Endothelial cell (in vitro differentiated cells): ENCODE results near the gene GID4. TPM values are rescaled to one million over a fixed set of nuclear protein-coding genes. Genes with fewer than 3 reads are reported as not detected.

ENCODE experiments used
- DNase-seq: peaks from one replicate; pipeline ENCODE4 v3.0.0; 2021; ENCODE audit warnings: low spot score
- H3K27ac Mint-ChIP-seq: one replicate; pipeline ENCODE4 v1.8.0; 2021; ENCODE audit warnings: mixed read lengths, inconsistent platforms; ENCODE audit not compliant: unreplicated experiment
- H3K27me3 Mint-ChIP-seq: one replicate; pipeline ENCODE4 v1.8.0; 2021; ENCODE audit warnings: mild to moderate bottlenecking, moderate library complexity, mixed read lengths, inconsistent platforms; ENCODE audit not compliant: unreplicated experiment
- H3K36me3 Mint-ChIP-seq: one replicate; pipeline ENCODE4 v1.8.0; 2021; ENCODE audit warnings: mild to moderate bottlenecking, low read depth, mixed read lengths, inconsistent platforms; ENCODE audit not compliant: unreplicated experiment
- H3K4me1 Mint-ChIP-seq: one replicate; pipeline ENCODE4 v1.8.0; 2021; ENCODE audit warnings: mild to moderate bottlenecking, mixed read lengths, inconsistent platforms; ENCODE audit not compliant: unreplicated experiment
- H3K4me3 Mint-ChIP-seq: one replicate; pipeline ENCODE4 v1.8.0; 2021; ENCODE audit warnings: mild to moderate bottlenecking, mixed read lengths, inconsistent platforms; ENCODE audit not compliant: unreplicated experiment
- H3K9me3 Mint-ChIP-seq: one replicate; pipeline ENCODE4 v1.8.0; 2021; ENCODE audit warnings: mixed read lengths, inconsistent platforms; ENCODE audit not compliant: unreplicated experiment
- CTCF ChIP-seq: fragments of 200-600 bp; sonication (generic); IDR thresholded peaks from one replicate; pipeline ENCODE4 v1.5.0; 2021; ENCODE audit warnings: antibody characterized with exemption; ENCODE audit not compliant: unreplicated experiment
- total RNA-seq: library from RNA; stranded (reverse); fragmentation: NEBNext Ultra II Directional; extraction: Animal tissue kit (Norgen Biotek cat#: 25700); gene quantifications from one replicate; pipeline ENCODE4 v1.2.1, GENCODE V29; 2021; ENCODE audit not compliant: unreplicated experiment

Gene GID4
- total RNA-seq, 1 donor from 2014 or later, result 15.5 TPM

- Mint-ChIP-seq H3K36me3 (peaks cover 5% of the 10 kb centered on the region), H3K4me3 (peak overlapping the region; percentile 97), H3K27me3 (peaks cover 6% of the 10 kb centered on the region), H3K27ac (peak overlapping the region; percentile 58), H3K9me3 (no peaks in the 10 kb centered on the region), H3K4me1 (peaks cover 27% of the 10 kb centered on the region)
- no peak for TF ChIP-seq CTCF
- DNase-seq, result no peak
Observed at GRCh38 chr17:18040261-18040858, 1.2 kb downstream of the GID4 start.

- no peak overlapping the region for H3K27ac Mint-ChIP-seq
- H3K4me3 Mint-ChIP-seq, result peak overlapping the region; percentile 78
- DNase-seq, result no peak
- no peak for TF ChIP-seq CTCF
- peaks cover 27% of the 10 kb centered on the region for H3K4me1 Mint-ChIP-seq
- no peaks in the 10 kb centered on the region for H3K9me3 Mint-ChIP-seq
- H3K36me3 Mint-ChIP-seq, result peaks cover 5% of the 10 kb centered on the region
- peaks cover 6% of the 10 kb centered on the region for H3K27me3 Mint-ChIP-seq
Observed at GRCh38 chr17:18041776-18042175, 2.6 kb downstream of the GID4 start.

- no peak for DNase-seq
- Mint-ChIP-seq H3K27ac (no peak overlapping the region), H3K4me1 (peaks cover 23% of the 10 kb centered on the region), H3K4me3 (no peak overlapping the region), H3K27me3 (peaks cover 6% of the 10 kb centered on the region), H3K9me3 (no peaks in the 10 kb centered on the region), H3K36me3 (peaks cover 10% of the 10 kb centered on the region)
- TF ChIP-seq CTCF, result no peak
Observed at GRCh38 chr17:18042983-18043382, 3.8 kb downstream of the GID4 start.

GRCh38 chr17:18043491-18043890, 4.3 kb downstream of the GID4 start:
- no peak overlapping the region for H3K27ac Mint-ChIP-seq
- H3K9me3 Mint-ChIP-seq, result no peaks in the 10 kb centered on the region
- H3K4me3 Mint-ChIP-seq, result no peak overlapping the region
- peaks cover 20% of the 10 kb centered on the region for H3K4me1 Mint-ChIP-seq
- H3K36me3 Mint-ChIP-seq, result peaks cover 10% of the 10 kb centered on the region
- DNase-seq, result no peak
- peaks cover 6% of the 10 kb centered on the region for H3K27me3 Mint-ChIP-seq
- TF ChIP-seq CTCF, result no peak

- no peak for DNase-seq
- peaks cover 14% of the 10 kb centered on the region for H3K36me3 Mint-ChIP-seq
- H3K9me3 Mint-ChIP-seq, result no peaks in the 10 kb centered on the region
- no peak overlapping the region for H3K4me3 Mint-ChIP-seq
- no peak for TF ChIP-seq CTCF
- H3K27ac Mint-ChIP-seq, result no peak overlapping the region
- peaks cover 6% of the 10 kb centered on the region for H3K27me3 Mint-ChIP-seq
- peaks cover 17% of the 10 kb centered on the region for H3K4me1 Mint-ChIP-seq
Observed at GRCh38 chr17:18044609-18045008, 5.4 kb downstream of the GID4 start.
